ENCODE data around the gene PARD3.

GRCh38 chr10:34217524-34217923 lies 597.6 kb downstream of the PARD3 start:
- TF ChIP-seq MXI1 (conservative IDR thresholded peaks at IDR 0.05; ENCODE audit: poor library complexity, severe bottlenecking) (no peak), CTCF (IDR thresholded peaks at IDR 0.05; ENCODE audit: poor library complexity, severe bottlenecking) (no peak)
